Lung (tissue), 12 donors: ENCODE data around the gene MAP3K12. TPM values are rescaled to one million over a fixed set of nuclear protein-coding genes. Genes with fewer than 3 reads are reported as not detected.
A peak's percentile ranks its signal among the peaks of the same experiment; 100 is the strongest.

Source experiments
- ATAC-seq: fragments of 200-7000 bp; cut with Tn5 transposase; one replicate; pipeline ENCODE4 v1.9.1; 2020; ENCODE audit warnings: moderate number of reproducible peaks; ENCODE audit not compliant: insufficient read depth, low FRiP score
- DNase-seq, 3 donors: peaks; one replicate each; pipeline ENCODE4 v3.0.0-alpha.2; 2013 to 2017
- H3K27ac ChIP-seq, 2 donors: one replicate each; pipeline ENCODE4 v1.5.1; 2013; ENCODE audit warnings: mild to moderate bottlenecking in 2 of 2, moderate library complexity in 2 of 2, control low read depth in 1 of 2, inconsistent platforms in 1 of 2, low read depth in 1 of 2, low read length in 1 of 2
- H3K27me3 ChIP-seq, 3 donors: one replicate each; pipeline ENCODE4 v1.5.1; 2013; ENCODE audit warnings: low read length in 2 of 3; ENCODE audit not compliant: control insufficient read depth in 3 of 3, insufficient read depth in 3 of 3
- H3K36me3 ChIP-seq, 4 donors: one replicate each; pipeline ENCODE4 v1.5.1; 2013; ENCODE audit warnings: low read length in 4 of 4, mild to moderate bottlenecking in 1 of 4, moderate library complexity in 1 of 4; ENCODE audit not compliant: control insufficient read depth in 4 of 4, insufficient read depth in 4 of 4
- H3K4me1 ChIP-seq, 5 donors: one replicate each; pipeline ENCODE4 v1.5.1; 2013; ENCODE audit warnings: low read length in 5 of 5, mild to moderate bottlenecking in 2 of 5, moderate library complexity in 1 of 5; ENCODE audit not compliant: control insufficient read depth in 5 of 5, insufficient read depth in 5 of 5
- H3K4me3 ChIP-seq: one replicate; pipeline ENCODE4 v1.5.1; 2013; ENCODE audit warnings: mild to moderate bottlenecking, control low read depth, moderate library complexity
- H3K9ac ChIP-seq, 2 donors: one replicate each; pipeline ENCODE4 v1.5.1; 2013; ENCODE audit warnings: low read length in 2 of 2, control low read depth in 1 of 2; ENCODE audit not compliant: insufficient read depth in 1 of 2
- H3K9me3 ChIP-seq, 4 donors: one replicate each; pipeline ENCODE4 v1.5.1; 2013; ENCODE audit warnings: low read length in 3 of 4, mild to moderate bottlenecking in 1 of 4, moderate library complexity in 1 of 4; ENCODE audit not compliant: control insufficient read depth in 4 of 4, insufficient read depth in 3 of 4
- CTCF ChIP-seq: IDR thresholded peaks from 2 replicates; pipeline ENCODE4 v1.5.1; 2012; ENCODE audit warnings: mild to moderate bottlenecking; ENCODE audit errors: control extremely low read depth, extremely low read depth
- WGBS, 2 donors: extraction: QIAGEN DNeasy Blood & Tissue Kit; methylation state at CpG; one replicate each; pipeline ENCODE4 v1.1.7; 2013; 5-methylcytosine and 5-hydroxymethylcytosine counted together
- polyA plus RNA-seq, 2 donors: library from polyadenylated mRNA; stranded (reverse); fragments of 200-250 nt; gene quantifications; one replicate each; pipeline ENCODE4 v1.2.1, GENCODE V29; 2013
- total RNA-seq, 2 donors: library from RNA; depleted of rRNA in 1 of 2; stranded (reverse); fragments of >200 nt in 1 of 2; gene quantifications; one replicate each; pipeline ENCODE4 v1.2.1, GENCODE V29; 2014 to 2021
- donor health status: control.
- donor health status: control.
- donor health status: Bipolar disorder and iron deficiency.
- donor health status: healthy.
- donor health status: DM: yes; HTN: yes; CAD: no.

MAP3K12 gene
- total and polyA plus RNA-seq, 4 donors = 13.4 to 25.4 (median 20.1) TPM

GRCh38 chr12:53463802-53464560 lies 35.3 kb downstream of the MAP3K12 start:
- peaks cover 58 to 91% (median 79%) of the 10 kb centered on the region in 4 donors for H3K36me3 ChIP-seq
- ATAC-seq = no peak
- 65 to 68% methylated on average over 5 of the region's 5 CpGs for WGBS, 2 donors

GRCh38 chr12:53462935-53463334 lies 36.3 kb downstream of the MAP3K12 start:
- peaks cover 59 to 90% (median 78%) of the 10 kb centered on the region in 4 donors for H3K36me3 ChIP-seq
- no peaks in the 10 kb centered on the region for H3K27me3 ChIP-seq
- 79 to 84% methylated on average over 3 of the region's 3 CpGs for WGBS, 2 donors
- no peak overlapping the region for H3K4me3 ChIP-seq
- peaks cover 0 to 19% (median 0%) of the 10 kb centered on the region in 5 donors for H3K4me1 ChIP-seq
- ATAC-seq (no peak), DNase-seq (no peak)
- H3K9ac ChIP-seq = no peak overlapping the region
- H3K9me3 ChIP-seq = no peaks in the 10 kb centered on the region
- no peak for TF ChIP-seq CTCF
- no peak overlapping the region for H3K27ac ChIP-seq

More at GRCh38 chr12:53463802-53464560, 35.3 kb downstream of the MAP3K12 start:
- no peak for DNase-seq
- Histone ChIP-seq H3K27ac (peak overlapping the region in 1 of 2 donors; percentile 72), H3K4me3 (no peak overlapping the region), H3K9ac (no peak overlapping the region), H3K4me1 (peaks cover 0 to 19% (median 0%) of the 10 kb centered on the region in 5 donors), H3K9me3 (no peaks in the 10 kb centered on the region), H3K27me3 (no peaks in the 10 kb centered on the region)
- TF ChIP-seq CTCF = no peak

- 84 to 94% methylated on average over 8 of the region's 8 CpGs for WGBS, 2 donors
Measured at GRCh38 chr12:53461591-53461990, 37.7 kb downstream of the MAP3K12 start.

More at GRCh38 chr12:53461591-53461990, 37.7 kb downstream of the MAP3K12 start:
- H3K4me1 ChIP-seq = peaks cover 0 to 19% (median 0%) of the 10 kb centered on the region in 5 donors
- TF ChIP-seq CTCF = no peak
- no peak overlapping the region for H3K4me3 ChIP-seq
- ATAC-seq (no peak), DNase-seq (no peak)
- no peaks in the 10 kb centered on the region for H3K27me3 ChIP-seq
- peaks cover 58 to 85% (median 77%) of the 10 kb centered on the region in 4 donors for H3K36me3 ChIP-seq
- no peak overlapping the region for H3K9ac ChIP-seq
- no peaks in the 10 kb centered on the region for H3K9me3 ChIP-seq
- H3K27ac ChIP-seq = no peak overlapping the region
